HG03095 (cell line): ENCODE measurements around the gene SF3A1.
"Not testable (repeated sequence)": the region's sequence is repeated elsewhere in the genome, so short reads cannot be mapped to it uniquely, and the experiment has no call there.

ENCODE experiments used
- ATAC-seq: cut with Tn5 transposase; IDR thresholded peaks from one replicate; pipeline ENCODE4 v1.9.1; 2021; ENCODE audit warnings: moderate library complexity; ENCODE audit not compliant: unreplicated experiment

SF3A1 gene, protein sequence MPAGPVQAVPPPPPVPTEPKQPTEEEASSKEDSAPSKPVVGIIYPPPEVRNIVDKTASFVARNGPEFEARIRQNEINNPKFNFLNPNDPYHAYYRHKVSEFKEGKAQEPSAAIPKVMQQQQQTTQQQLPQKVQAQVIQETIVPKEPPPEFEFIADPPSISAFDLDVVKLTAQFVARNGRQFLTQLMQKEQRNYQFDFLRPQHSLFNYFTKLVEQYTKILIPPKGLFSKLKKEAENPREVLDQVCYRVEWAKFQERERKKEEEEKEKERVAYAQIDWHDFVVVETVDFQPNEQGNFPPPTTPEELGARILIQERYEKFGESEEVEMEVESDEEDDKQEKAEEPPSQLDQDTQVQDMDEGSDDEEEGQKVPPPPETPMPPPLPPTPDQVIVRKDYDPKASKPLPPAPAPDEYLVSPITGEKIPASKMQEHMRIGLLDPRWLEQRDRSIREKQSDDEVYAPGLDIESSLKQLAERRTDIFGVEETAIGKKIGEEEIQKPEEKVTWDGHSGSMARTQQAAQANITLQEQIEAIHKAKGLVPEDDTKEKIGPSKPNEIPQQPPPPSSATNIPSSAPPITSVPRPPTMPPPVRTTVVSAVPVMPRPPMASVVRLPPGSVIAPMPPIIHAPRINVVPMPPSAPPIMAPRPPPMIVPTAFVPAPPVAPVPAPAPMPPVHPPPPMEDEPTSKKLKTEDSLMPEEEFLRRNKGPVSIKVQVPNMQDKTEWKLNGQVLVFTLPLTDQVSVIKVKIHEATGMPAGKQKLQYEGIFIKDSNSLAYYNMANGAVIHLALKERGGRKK

DNA sequence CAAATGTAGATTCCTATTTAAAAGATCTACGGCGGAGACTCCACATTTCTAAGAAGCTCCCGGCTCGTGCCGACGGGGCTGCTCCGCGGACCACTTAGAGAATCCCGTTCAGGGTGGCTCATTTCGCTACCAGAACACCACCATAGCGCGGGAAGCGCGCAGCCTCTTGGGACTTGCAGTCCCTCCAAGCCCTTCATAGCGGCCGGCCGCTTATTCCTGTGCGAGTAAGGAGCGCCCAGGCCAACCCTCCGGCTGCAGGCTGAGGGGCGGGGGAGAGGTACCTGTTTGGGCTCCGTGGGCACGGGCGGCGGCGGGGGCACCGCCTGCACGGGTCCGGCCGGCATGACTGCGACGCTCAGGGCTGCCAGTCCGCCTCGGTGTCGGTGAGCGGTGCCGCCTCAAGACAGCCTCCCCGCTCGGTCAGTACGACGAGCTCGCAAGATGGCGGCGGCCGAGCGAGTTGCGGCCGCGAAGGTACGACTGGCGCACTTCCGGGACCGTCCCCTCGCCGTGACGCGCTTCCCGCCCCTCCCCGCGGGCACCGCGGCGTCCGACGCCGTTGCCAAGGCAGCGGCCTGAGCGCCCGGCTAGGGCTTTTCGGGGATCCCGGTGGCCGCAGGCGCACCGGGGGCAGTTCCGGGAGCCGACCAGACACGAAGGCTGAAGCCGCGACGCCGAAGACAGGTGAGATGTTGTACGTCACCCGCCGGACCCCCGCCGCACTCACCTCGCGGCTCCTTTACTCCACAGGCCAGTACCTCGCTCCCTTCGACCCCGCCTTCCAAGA is at the start of gene SF3A1, which contains the start of gene CCDC157:
SF3A1 (minus strand) TSS at position 446 of the 787 bp plus-strand sequence; CDS start at position 344, 102 bp downstream.
CCDC157 (plus strand) TSS at position 559 of the 787 bp plus-strand sequence. CDS start 8,994 bp downstream, outside the sequence.
- peak; percentile 88 for ATAC-seq

DNA sequence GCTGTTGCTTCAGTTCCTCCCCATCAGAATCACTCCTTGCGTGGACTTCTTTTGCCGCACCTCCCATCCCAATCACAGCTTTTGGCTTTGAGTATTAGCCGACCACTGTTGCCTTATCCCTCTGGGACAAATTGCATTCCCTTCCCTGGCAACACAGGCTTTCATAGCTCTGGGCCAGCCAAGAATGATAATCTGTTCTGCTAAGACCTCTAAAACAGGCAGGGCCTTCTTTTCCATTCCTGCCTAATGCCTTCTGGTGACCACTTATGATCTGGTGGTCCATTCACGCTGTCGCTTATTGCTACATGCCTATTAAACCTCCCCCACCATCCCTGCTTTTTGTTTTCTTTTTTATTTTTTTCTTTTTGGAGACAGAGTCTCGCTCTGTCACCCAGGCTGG is 49.7 kb upstream of the SF3A1 start:
- no peak for ATAC-seq

DNA sequence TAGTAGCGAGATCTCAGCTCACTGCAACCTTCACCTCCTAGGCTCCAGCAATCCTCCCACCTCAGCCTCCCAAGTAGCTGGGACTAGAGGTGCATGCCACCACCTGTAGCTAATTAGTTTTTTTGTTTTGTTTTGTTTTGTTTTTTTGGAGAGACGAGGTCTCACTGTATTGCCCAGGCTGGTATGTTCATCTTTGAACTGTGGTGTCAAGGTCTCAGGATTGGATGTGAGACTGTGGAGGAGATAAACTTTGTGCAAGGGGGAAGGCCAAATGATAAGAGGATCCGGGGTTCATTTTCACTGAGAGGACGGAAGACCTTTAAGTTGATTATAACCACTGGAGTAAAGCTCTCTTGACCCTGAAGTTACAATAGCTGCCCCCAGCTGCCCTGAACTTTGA is 49.0 kb upstream of the SF3A1 start:
- ATAC-seq, result no peak

DNA sequence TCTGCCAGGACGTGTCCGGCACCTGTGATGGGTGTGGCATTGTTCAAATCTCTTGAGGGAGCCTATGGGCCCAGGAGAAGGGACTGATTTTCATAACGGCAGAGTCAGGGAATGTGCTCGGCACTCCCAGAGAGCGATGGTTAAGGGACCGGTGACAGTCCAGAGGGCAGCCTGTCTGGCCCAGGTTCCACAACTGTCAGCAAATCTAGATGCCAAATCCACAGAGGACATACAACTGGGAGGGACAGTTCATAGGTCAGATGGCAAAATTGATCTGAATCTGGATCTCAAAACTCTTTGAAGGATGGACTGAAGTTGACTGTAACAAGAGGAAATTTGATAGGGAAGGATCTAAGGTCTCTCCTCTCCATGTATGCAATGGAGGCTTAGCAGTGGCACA is 47.6 kb upstream of the SF3A1 start:
- ATAC-seq, result no peak

DNA sequence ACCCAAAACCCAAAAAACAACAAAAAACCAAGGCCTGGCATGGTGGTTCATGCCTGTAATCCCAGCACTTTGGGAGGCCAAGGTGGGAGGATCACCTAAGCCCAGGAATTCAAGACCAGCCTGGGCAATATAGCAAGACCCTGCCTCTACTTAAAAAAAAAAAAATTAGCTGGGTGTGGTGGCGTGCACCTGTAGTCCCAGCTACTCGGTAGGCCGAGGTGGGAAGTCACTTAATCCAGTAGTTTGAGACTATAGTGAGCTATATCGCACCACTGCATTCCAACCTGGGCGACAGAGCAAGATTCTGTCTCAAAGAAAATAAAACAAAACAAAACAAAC is 46.0 kb upstream of the SF3A1 start:
- ATAC-seq, result not testable (repeated sequence)

DNA sequence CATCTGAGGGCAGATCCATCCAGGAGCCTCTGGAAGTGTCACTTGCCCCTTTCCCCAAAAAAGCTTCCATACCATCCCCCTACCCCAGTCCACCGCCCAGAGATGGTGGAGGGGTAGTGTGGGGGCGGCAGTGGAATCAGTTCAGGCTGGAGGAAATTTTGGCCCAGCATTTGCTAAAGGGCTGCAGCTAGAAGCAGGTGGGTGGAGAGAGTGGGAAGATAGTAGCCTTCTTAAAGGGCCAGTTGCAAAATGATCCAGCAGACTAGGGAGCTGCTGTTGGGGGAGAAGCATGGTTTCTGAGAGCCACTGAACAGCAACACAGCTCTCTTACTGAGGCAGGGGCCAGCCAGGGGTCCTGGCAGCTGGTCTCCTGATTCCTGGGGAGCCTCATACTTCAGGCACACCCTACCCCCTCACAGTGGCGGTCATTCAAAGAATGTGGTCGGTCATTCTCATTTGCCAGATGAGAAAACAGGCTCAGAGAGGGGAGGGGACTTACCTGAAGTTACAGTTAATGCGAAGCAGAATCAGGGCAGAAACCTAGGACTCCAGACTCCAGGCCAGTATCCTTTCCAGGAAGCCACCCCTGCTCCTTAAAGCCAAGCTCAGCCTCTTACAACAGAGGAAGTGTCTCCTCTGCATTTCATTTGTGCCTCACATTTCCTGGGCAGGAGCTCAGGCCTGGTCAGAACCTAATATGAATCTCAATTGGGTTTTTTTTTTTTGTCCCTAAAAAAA is 45.5 kb upstream of the SF3A1 start:
- no peak for ATAC-seq

DNA sequence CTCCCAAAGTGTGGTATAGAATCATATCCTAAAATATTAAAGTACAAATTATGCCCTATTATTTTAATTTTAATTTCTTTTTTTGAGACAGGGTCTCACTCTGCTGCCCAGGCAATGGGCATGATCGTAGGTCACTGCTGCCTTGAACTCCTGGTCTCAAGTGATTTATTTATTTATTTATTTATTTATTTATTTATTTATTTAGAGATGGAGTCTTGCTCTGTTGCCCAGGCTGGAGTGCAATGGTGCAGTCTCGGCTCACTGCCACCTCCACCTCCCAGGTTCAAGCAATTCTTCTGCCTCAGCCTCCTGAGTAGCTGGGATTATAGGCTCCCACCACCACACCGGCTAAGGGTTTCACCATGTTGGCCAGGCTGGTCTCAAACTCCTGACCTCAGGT is 44.3 kb upstream of the SF3A1 start:
- not testable (repeated sequence) for ATAC-seq

DNA sequence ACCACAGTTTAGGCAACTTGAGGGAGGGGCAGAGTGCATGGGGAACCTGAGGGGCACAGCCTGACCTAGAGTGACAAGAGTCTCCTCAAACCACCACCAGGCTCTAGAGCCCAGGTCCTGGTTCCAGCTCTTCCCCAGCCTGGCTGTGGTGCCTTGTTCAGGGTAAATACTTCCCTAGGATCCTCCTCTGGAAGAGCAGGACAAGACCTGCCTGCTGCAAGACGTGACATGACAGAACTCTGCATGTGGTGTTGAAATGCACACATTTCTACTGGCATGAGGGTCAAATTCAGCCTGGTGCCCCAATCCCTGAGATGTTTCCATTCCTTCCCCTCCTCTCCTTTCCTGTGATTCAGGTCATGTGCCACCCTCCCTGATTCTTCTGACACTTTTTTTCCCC is 43.5 kb upstream of the SF3A1 start:
- no peak for ATAC-seq

DNA sequence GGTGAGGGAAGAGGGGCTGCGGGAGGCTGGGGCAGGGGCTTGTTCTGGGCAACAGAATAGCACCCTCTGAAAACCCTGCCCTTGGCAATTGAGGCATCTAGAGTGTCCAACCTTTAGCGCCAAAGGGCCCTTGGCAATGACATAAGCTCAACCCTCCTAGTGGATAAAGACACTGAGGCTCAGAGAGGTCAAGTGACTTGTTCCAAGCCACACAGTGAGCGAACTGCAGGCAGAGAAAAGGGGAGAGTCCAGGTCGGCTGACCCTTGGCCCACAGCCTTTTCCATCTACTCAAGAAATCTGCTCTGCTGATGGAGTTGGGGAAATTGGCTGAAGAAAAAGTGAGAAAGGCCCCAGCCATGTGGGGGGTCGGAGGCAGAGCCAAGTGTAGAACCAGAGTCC is 43.0 kb upstream of the SF3A1 start:
- ATAC-seq, result no peak

DNA sequence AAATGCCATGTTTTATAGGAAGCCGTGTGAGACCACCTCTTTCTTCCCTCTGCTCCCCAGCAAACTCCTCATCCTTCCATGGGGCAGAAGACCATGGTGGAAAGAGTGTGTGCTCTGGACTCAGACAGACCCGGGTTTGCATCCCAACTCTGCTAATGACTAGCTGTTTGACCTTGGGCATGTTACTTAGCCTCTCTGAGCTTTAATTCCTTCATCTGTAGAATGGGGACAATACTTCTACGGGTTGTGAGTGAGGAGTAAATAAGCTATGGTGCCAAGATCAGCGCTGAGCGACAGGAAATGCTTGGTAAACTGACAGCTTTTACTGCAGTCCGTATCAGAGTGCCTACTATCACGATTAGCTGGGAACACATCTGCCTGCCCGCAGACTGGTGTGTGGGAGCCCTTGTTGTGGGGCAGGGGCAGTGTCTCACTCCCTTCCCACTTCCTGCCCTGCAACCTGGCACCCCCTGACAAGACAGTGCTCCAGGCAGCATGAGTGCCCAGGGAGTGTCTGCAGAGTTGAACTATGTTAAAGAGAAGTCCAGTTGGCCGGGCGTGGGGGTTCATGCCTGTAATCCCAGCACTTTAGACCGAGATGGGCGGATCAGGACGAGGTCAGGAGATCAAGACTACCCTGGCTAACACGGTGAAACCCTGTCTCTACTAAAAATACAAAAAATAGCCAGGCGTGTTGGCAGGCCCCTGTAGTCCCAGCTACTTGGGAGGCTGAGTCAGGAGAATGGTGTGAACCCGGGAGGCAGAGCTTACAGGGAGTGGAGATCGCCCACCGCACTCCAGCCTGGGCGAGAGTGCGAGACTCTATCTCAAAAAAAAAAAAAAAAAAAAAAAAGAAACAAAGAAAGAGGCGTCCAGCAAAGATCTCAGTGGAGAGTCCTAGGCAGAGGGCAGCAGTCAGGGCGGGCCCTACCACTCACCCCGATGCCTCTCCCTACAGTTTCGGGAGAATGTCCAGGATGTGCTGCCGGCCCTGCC is 42.3 kb upstream of the SF3A1 start:
- ATAC-seq, result no peak

DNA sequence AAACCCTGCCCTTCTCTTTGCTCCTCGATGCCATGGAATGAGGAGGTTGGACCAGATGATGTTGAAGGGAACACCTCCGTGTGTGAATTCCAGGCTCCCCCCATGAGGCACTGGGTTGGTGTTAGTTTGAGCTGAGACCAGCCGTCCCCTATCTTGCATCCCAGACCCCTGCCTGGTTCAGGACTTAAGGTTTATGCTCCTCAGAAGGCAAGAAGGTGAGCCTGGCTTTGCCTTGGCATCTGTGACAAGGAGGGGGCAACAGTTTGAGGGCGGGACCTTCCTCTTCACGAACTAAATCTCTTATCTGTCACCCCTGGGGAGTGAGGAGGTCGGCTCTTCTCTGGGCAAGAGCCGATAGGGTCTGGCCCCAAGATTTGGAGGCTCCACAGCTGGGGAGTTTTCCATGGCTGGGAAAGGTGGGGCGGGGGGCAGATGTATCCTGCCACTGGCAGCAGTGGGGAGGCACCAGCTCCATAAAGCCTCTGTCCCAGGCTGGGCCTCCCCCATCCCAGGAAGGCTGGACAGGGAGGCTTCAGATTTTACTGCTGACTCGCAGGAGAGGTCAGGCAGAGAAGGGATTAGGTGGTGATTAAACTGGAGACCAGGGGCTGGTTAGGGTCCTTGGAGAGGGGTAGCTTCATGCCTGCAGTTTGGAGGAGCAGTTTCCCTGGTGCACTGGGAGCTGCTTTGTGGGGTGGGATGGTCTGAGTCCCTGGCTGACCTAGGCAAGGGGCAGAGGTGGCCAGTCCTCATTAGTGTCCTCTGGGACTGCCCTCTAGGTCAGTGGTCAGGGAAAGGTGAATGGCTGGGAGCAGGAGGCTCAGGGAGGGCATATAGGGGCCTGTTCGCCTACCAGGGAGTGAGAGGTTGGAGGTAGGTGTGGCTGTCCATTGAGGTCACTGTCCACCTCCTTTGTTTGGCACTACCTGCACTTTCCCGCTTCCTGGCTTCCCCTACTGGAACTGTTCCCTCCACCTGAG is 41.3 kb upstream of the SF3A1 start:
- ATAC-seq, result no peak

DNA sequence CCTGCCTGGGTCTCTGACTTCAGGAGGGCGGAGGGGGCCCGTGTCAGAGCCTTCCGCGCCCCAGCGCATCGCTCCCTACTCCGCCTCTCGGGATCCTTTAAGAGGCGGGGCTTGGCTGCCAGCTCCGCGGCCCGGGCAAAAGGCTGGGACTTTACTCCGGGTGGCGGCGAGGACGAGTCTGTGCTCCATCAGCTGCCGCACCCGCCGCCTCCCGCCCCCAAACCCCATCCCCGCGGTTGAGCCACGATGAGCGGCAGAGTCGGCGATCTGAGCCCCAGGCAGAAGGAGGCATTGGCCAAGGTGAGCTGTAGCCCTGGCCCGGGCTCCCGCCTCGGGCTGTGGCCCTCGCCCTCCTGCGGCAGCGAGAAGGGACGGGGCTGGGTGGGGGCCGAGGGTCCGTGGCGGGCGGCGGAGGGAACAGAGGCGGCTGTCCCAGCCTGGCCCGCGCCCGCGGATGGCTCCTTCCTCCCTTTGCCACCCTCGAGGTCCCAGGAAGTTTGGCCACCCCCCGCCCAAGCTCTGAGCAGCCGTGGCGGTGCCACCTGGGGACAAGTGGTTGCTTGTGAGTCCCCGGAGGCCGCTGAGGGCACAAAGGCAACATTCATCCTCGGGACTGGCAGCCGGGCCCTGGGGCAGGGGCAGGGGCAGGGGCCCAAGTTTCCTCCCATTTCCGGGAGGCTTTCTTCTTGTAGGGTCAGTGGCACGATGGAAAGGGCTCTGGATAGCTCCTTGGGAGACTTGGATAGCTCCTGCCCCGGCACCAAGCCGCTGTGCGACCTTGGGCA is 40.4 kb upstream of the SF3A1 start, which contains the start of gene SEC14L2:
SEC14L2 (plus strand) TSS at position 148 of the 785 bp plus-strand sequence; CDS start at position 247, 99 bp downstream.
- ATAC-seq, result no peak

DNA sequence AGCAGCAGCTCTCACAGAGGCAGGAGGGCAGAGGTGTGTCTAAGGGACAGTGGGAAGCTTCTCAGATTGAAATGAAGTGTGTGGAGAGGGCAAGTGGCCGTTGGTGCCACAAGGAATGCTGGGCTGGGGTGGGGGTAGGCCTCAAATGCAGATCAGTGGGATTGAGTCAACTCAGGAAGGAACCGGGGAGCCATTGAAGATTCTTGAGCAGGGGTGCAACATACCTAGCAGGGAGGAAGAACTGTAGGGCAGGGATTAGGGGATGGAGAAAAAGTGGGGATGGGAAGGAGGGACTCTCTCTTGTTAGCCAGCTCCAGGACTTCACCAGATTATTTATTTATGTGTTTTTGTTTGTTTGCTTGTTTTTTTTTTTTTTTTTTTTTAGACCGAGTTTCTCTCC is 37.2 kb upstream of the SF3A1 start:
- no peak for ATAC-seq

DNA sequence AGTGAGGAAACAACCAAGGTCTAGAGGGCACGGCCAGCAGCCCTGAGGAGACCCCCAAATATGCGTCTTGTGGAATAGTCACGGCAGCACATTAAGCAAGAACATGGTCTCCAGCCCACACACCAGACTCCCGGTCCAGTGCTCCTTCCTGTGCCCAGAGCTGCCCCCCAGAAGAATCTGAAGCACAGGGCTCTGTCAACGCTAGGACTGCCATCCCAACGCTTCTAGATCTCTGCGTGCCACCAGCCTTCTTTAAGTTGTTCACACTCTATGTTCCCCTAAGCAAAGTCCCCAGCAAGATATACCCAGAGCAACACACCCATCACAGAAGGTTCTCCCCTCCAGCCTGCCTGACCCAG is 36.6 kb upstream of the SF3A1 start:
- no peak for ATAC-seq

DNA sequence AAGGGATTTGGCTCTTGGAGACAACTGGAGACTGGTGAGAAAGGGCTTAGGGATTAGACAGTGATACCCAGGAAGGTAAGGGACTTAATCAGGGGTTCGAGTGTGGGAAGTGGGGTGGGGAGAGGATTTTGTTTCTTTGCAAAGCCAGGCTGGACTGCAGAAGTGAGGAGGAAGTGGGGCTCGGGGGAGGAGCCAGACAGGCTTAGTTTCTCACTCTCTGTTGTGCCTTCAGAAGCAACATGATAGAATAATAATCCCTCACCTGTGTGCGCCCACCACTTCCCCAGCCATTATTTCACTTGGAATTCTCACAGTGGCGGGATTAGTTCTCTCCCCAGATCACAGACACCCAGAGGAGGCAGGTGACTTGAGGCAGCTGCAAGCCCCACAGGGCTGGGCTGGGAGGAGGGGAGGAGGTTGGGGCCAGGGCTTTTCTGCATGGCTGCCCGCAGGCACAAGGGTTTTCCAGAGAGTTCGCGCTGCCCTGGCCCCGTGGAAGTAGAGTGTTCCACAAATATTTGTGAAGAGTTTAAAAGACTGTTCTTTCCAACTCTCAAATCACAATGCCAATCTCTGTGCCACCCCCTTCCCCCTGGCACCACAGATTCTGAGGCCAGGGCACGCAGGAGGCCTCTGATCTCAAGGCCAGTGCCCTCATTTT is 36.1 kb upstream of the SF3A1 start:
- ATAC-seq, result no peak

DNA sequence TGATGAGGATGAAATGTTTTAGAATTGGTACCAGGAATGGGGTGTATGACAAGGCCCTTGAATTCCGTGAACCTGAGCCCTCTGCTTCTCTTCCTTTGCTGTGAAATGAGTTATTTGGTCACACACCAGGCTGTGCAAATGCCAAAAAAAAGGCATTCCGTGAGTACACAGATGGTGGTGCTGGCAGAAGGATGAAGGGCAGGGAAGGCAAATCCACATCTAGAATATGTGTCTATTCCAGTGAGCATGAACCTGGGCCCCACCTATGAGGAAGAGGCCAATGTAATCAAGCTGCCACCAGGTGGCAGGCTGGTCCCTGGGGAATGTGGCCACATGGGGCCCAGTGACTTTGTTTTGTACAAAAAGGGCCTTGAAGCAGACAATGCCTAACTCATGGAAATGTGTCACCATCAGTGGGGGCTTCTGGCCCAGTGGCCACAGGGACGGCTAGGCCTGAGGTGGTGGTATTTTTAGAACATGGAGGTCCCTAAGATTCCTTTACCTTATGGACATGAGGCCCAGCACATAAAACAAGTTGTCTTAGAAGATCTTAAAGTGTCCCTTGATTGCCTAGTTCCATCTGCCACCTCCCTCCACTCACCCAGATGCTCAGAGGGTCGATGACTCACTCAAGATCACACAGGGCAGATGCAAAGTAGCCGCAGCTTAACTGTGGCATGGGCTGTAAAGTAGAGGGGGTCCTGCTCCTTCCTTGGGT is 34.4 kb upstream of the SF3A1 start:
- no peak for ATAC-seq
